ENCODE data around the gene HECTD1. TPM values are rescaled to one million over a fixed set of nuclear protein-coding genes. Genes with fewer than 3 reads are reported as not detected.
"Not testable (repeated sequence)": the region's sequence is repeated elsewhere in the genome, so short reads cannot be mapped to it uniquely, and the experiment has no call there.

HECTD1 gene
- total RNA-seq, 2 experiments from 2014 or later, result 90.3 to 126 TPM

DNA sequence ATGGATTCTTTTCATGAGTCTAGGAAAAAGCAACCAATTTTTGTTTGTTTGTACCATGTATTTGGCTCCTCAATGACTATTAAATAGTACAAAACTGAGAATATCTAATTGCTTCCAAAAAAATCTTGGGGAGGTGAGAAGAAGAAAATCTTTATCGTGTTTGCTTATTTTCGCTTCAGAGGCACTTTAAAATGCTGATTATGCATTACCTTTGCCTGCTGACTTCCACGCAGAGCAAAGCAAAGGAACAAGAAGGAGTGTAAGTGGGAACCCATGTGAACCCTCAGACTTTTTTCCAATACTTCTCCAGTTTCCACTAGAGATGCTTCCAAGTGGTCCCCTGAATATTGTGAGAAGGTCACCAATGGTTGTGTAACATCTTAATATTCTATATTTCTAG lies 138.2 kb downstream of the HECTD1 start:
- Histone ChIP-seq H3K4me2 (ENCODE audit: low read length) (no peak overlapping the region), H3K79me2 (ENCODE audit: insufficient read depth, low read depth, low read length) (no peaks in the 10 kb centered on the region), H4K20me1 (ENCODE audit: insufficient read depth, low read length) (no peaks in the 10 kb centered on the region), H3K4me3 (ENCODE audit: low read depth, low read length, poor library complexity, severe bottlenecking) (no peak overlapping the region), H3K4me1 (ENCODE audit: insufficient read depth, low read length, poor library complexity, severe bottlenecking) (no peaks in the 10 kb centered on the region), H3K27ac (ENCODE audit: low read depth, low read length, poor library complexity, severe bottlenecking) (no peak overlapping the region), H3K9me2 (ENCODE audit: insufficient read depth, low read length) (no peaks in the 10 kb centered on the region), H3K36me3 (ENCODE audit: insufficient read depth, low read length) (no peaks in the 10 kb centered on the region), H3K9me3 (ENCODE audit: low read length) (no peaks in the 10 kb centered on the region), H2AFZ (ENCODE audit: low read length) (no peak overlapping the region)
- intact Hi-C loops (cut with micrococcal nuclease; ENCODE audit: unreplicated experiment), result no loop called here
- CTCF ChIA-PET (ENCODE audit: unreplicated experiment), result no interaction called here
- no peak for TF ChIP-seq CTCF (conservative IDR thresholded peaks at IDR 0.05; ENCODE audit: low read length)
- TF ChIP-seq EZH2phosphoT487 (IDR thresholded peaks at IDR 0.05; ENCODE audit: borderline replicate concordance, low read depth, low read length), result no peak
- POLR2A ChIA-PET, result no interaction called here
- no peak for DNase-seq (ENCODE audit: low spot score)
- BruUV-seq (replicated peaks), result no TSS peak

- Histone ChIP-seq H3K4me2 (ENCODE audit: low read length) (no peak overlapping the region), H3K9me2 (ENCODE audit: insufficient read depth, low read length) (no peaks in the 10 kb centered on the region), H3K4me1 (ENCODE audit: insufficient read depth, low read length, poor library complexity, severe bottlenecking) (no peaks in the 10 kb centered on the region), H4K20me1 (ENCODE audit: insufficient read depth, low read length) (no peaks in the 10 kb centered on the region), H3K27ac (ENCODE audit: low read depth, low read length, poor library complexity, severe bottlenecking) (no peak overlapping the region), H2AFZ (ENCODE audit: low read length) (no peak overlapping the region), H3K79me2 (ENCODE audit: insufficient read depth, low read depth, low read length) (no peaks in the 10 kb centered on the region), H3K4me3 (ENCODE audit: low read depth, low read length, poor library complexity, severe bottlenecking) (no peak overlapping the region), H3K36me3 (ENCODE audit: insufficient read depth, low read length) (no peaks in the 10 kb centered on the region), H3K9me3 (ENCODE audit: low read length) (no peaks in the 10 kb centered on the region)
- BruUV-seq (replicated peaks), result no TSS peak
- intact Hi-C loops (cut with micrococcal nuclease; ENCODE audit: unreplicated experiment), result no loop called here
- POLR2A ChIA-PET, result interaction anchor here (0.7 to 1.3 kb wide), 2 partner anchors 9 to 56 kb away, joined by 3 read pairs; no protein-coding TSS in a partner anchor
- CTCF ChIA-PET (ENCODE audit: unreplicated experiment), result no interaction called here
- DNase-seq (ENCODE audit: low spot score), result no peak
- TF ChIP-seq CTCF (conservative IDR thresholded peaks at IDR 0.05; ENCODE audit: low read length) (no peak), EZH2phosphoT487 (IDR thresholded peaks at IDR 0.05; ENCODE audit: borderline replicate concordance, low read depth, low read length) (no peak)
Observed at GRCh38 chr14:31068235-31068634, 139.4 kb downstream of the HECTD1 start.

DNA sequence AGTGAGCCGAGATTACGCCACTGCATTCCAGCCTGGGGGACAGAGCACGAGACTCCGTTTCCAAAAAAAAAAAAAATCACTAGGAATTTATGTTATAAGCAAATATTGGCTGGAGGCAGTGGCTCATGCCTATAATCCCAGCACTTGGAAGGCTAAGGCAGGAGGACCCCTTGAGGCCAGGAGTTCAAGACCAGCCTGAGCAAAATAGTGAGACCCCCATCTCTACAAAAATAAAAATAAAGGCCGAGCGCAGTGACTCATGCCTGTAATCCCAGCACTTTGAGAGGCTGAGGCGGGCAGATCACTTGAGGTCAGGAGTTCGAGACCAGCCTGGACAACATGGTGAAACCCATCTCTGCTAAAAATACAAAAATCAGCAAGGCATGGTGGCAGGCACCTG lies 144.7 kb downstream of the HECTD1 start:
- CTCF ChIA-PET (ENCODE audit: unreplicated experiment); H4K20me1 ChIP-seq (ENCODE audit: insufficient read depth, low read length); H3K9me3 ChIP-seq (ENCODE audit: low read length); H3K79me2 ChIP-seq (ENCODE audit: insufficient read depth, low read depth, low read length); H2AFZ ChIP-seq (ENCODE audit: low read length); POLR2A ChIA-PET; H3K36me3 ChIP-seq (ENCODE audit: insufficient read depth, low read length); intact Hi-C loops (cut with micrococcal nuclease; ENCODE audit: unreplicated experiment); H3K4me2 ChIP-seq (ENCODE audit: low read length); H3K9me2 ChIP-seq (ENCODE audit: insufficient read depth, low read length); BruUV-seq (replicated peaks); DNase-seq (ENCODE audit: low spot score); H3K27ac ChIP-seq (ENCODE audit: low read depth, low read length, poor library complexity, severe bottlenecking); H3K4me3 ChIP-seq (ENCODE audit: low read depth, low read length, poor library complexity, severe bottlenecking): not testable (repeated sequence)
- peaks cover 12% of the 10 kb centered on the region for H3K4me1 ChIP-seq (ENCODE audit: insufficient read depth, low read length, poor library complexity, severe bottlenecking)
